Stimulated activated memory B cell treated with anti-CD40 and anti-IgM and Interleukin-4, amounts not matched to agents 10 μg/mL and 1 μg/mL and 100 μg/mL, for 72 hours (primary cell): ENCODE data around the gene IVD.

ENCODE experiments used
- ATAC-seq: fragments of 150-1000 bp; cut with Tn5 transposase; 2 replicates; pipeline ENCODE4 v1.10.0; 2021
- H3K27ac Mint-ChIP-seq: one replicate; pipeline ENCODE4 v1.8.0; 2022; ENCODE audit warnings: mild to moderate bottlenecking, mixed read lengths
- H3K27me3 Mint-ChIP-seq: one replicate; pipeline ENCODE4 v1.8.0; 2022; ENCODE audit warnings: mixed read lengths
- H3K36me3 Mint-ChIP-seq: one replicate; pipeline ENCODE4 v1.8.0; 2022; ENCODE audit warnings: mixed read lengths
- H3K4me1 Mint-ChIP-seq: one replicate; pipeline ENCODE4 v1.8.0; 2022; ENCODE audit warnings: mixed read lengths
- H3K4me3 Mint-ChIP-seq: one replicate; pipeline ENCODE4 v1.8.0; 2022; ENCODE audit warnings: mild to moderate bottlenecking, moderate library complexity, mixed read lengths
- H3K9me3 Mint-ChIP-seq: one replicate; pipeline ENCODE4 v1.8.0; 2022; ENCODE audit warnings: mixed read lengths

The IVD gene

GRCh38 chr15:40367686-40368611 lies 37.6 kb upstream of the IVD start:
- Mint-ChIP-seq H3K27me3 (no peaks in the 10 kb centered on the region), H3K4me1 (peaks cover 13% of the 10 kb centered on the region), H3K4me3 (peak overlapping the region; percentile 80), H3K9me3 (no peaks in the 10 kb centered on the region), H3K27ac (peak overlapping the region; percentile 77), H3K36me3 (no peaks in the 10 kb centered on the region)
- ATAC-seq = peak; percentile 90

GRCh38 chr15:40368719-40369473 lies 36.7 kb upstream of the IVD start:
- H3K4me1 Mint-ChIP-seq = peaks cover 13% of the 10 kb centered on the region
- no peak for ATAC-seq
- no peaks in the 10 kb centered on the region for H3K36me3 Mint-ChIP-seq
- H3K27me3 Mint-ChIP-seq = no peaks in the 10 kb centered on the region
- peak overlapping the region; percentile 30 for H3K4me3 Mint-ChIP-seq
- no peak overlapping the region for H3K27ac Mint-ChIP-seq
- H3K9me3 Mint-ChIP-seq = no peaks in the 10 kb centered on the region

GRCh38 chr15:40369474-40369869 lies 36.1 kb upstream of the IVD start:
- H3K27ac Mint-ChIP-seq = no peak overlapping the region
- no peak for ATAC-seq
- no peaks in the 10 kb centered on the region for H3K27me3 Mint-ChIP-seq
- H3K4me1 Mint-ChIP-seq = peaks cover 13% of the 10 kb centered on the region
- no peak overlapping the region for H3K4me3 Mint-ChIP-seq
- no peaks in the 10 kb centered on the region for H3K9me3 Mint-ChIP-seq
- no peaks in the 10 kb centered on the region for H3K36me3 Mint-ChIP-seq

- no peak overlapping the region for H3K4me3 Mint-ChIP-seq
- no peaks in the 10 kb centered on the region for H3K9me3 Mint-ChIP-seq
- ATAC-seq = no peak
- H3K27me3 Mint-ChIP-seq = no peaks in the 10 kb centered on the region
- no peaks in the 10 kb centered on the region for H3K36me3 Mint-ChIP-seq
- no peak overlapping the region for H3K27ac Mint-ChIP-seq
- H3K4me1 Mint-ChIP-seq = peaks cover 13% of the 10 kb centered on the region
Measured at GRCh38 chr15:40369971-40370370, 35.6 kb upstream of the IVD start.

- H3K27me3 Mint-ChIP-seq = no peaks in the 10 kb centered on the region
- no peak overlapping the region for H3K4me3 Mint-ChIP-seq
- H3K27ac Mint-ChIP-seq = no peak overlapping the region
- ATAC-seq = no peak
- H3K9me3 Mint-ChIP-seq = no peaks in the 10 kb centered on the region
- H3K36me3 Mint-ChIP-seq = no peaks in the 10 kb centered on the region
- H3K4me1 Mint-ChIP-seq = no peaks in the 10 kb centered on the region
Measured at GRCh38 chr15:40372981-40373380, 32.6 kb upstream of the IVD start.

- no peaks in the 10 kb centered on the region for H3K27me3 Mint-ChIP-seq
- H3K27ac Mint-ChIP-seq = no peak overlapping the region
- no peaks in the 10 kb centered on the region for H3K36me3 Mint-ChIP-seq
- no peak overlapping the region for H3K4me3 Mint-ChIP-seq
- ATAC-seq = no peak
- H3K4me1 Mint-ChIP-seq = peaks cover 4% of the 10 kb centered on the region
- H3K9me3 Mint-ChIP-seq = no peaks in the 10 kb centered on the region
Measured at GRCh38 chr15:40377606-40378005, 28.0 kb upstream of the IVD start.

GRCh38 chr15:40379374-40379773 lies 26.2 kb upstream of the IVD start:
- H3K27me3 Mint-ChIP-seq = no peaks in the 10 kb centered on the region
- no peak overlapping the region for H3K27ac Mint-ChIP-seq
- no peak for ATAC-seq
- H3K4me3 Mint-ChIP-seq = no peak overlapping the region
- peaks cover 20% of the 10 kb centered on the region for H3K4me1 Mint-ChIP-seq
- no peaks in the 10 kb centered on the region for H3K36me3 Mint-ChIP-seq
- no peaks in the 10 kb centered on the region for H3K9me3 Mint-ChIP-seq

GRCh38 chr15:40379853-40380252 lies 25.7 kb upstream of the IVD start:
- no peak for ATAC-seq
- no peak overlapping the region for H3K4me3 Mint-ChIP-seq

GRCh38 chr15:40380636-40381035 lies 25.0 kb upstream of the IVD start:
- Mint-ChIP-seq H3K36me3 (peaks cover 5% of the 10 kb centered on the region), H3K27me3 (no peaks in the 10 kb centered on the region), H3K4me3 (no peak overlapping the region), H3K4me1 (peaks cover 31% of the 10 kb centered on the region), H3K9me3 (no peaks in the 10 kb centered on the region), H3K27ac (no peak overlapping the region)
- no peak for ATAC-seq

More at GRCh38 chr15:40379853-40380252, 25.7 kb upstream of the IVD start:
- Mint-ChIP-seq H3K4me1 (peaks cover 25% of the 10 kb centered on the region), H3K36me3 (no peaks in the 10 kb centered on the region), H3K27me3 (no peaks in the 10 kb centered on the region), H3K9me3 (no peaks in the 10 kb centered on the region), H3K27ac (no peak overlapping the region)

- peaks cover 31% of the 10 kb centered on the region for H3K4me1 Mint-ChIP-seq
- H3K27me3 Mint-ChIP-seq = no peaks in the 10 kb centered on the region
- H3K9me3 Mint-ChIP-seq = no peaks in the 10 kb centered on the region
- ATAC-seq = no peak
- H3K4me3 Mint-ChIP-seq = no peak overlapping the region
- H3K27ac Mint-ChIP-seq = peak overlapping the region; percentile 84
- H3K36me3 Mint-ChIP-seq = peaks cover 6% of the 10 kb centered on the region
Measured at GRCh38 chr15:40381818-40382529, 23.6 kb upstream of the IVD start.

GRCh38 chr15:40382580-40383456 lies 22.8 kb upstream of the IVD start, which contains the start of gene KNSTRN:
KNSTRN (plus strand) TSS chr15:40382721; CDS start chr15:40382836, 115 bp downstream.
- peaks cover 14% of the 10 kb centered on the region for H3K36me3 Mint-ChIP-seq
- peaks cover 31% of the 10 kb centered on the region for H3K4me1 Mint-ChIP-seq
- H3K9me3 Mint-ChIP-seq = no peaks in the 10 kb centered on the region
- peak; percentile 99 for ATAC-seq
- peak within 1 kb of the TSS; percentile 84 for H3K27ac Mint-ChIP-seq
- H3K27me3 Mint-ChIP-seq = no peaks in the 10 kb centered on the region
- H3K4me3 Mint-ChIP-seq = peak within 1 kb of the TSS; percentile 94

- no peak for ATAC-seq
- Mint-ChIP-seq H3K9me3 (no peaks in the 10 kb centered on the region), H3K27me3 (no peaks in the 10 kb centered on the region), H3K36me3 (peaks cover 43% of the 10 kb centered on the region), H3K4me1 (peaks cover 31% of the 10 kb centered on the region), H3K4me3 (no peak overlapping the region), H3K27ac (no peak overlapping the region)
Measured at GRCh38 chr15:40386480-40386879, 19.1 kb upstream of the IVD start.

- peaks cover 58% of the 10 kb centered on the region for H3K36me3 Mint-ChIP-seq
Measured at GRCh38 chr15:40388941-40389823, 16.4 kb upstream of the IVD start.

More at GRCh38 chr15:40388941-40389823, 16.4 kb upstream of the IVD start:
- Mint-ChIP-seq H3K9me3 (no peaks in the 10 kb centered on the region), H3K4me1 (peaks cover 13% of the 10 kb centered on the region), H3K27me3 (no peaks in the 10 kb centered on the region), H3K27ac (no peak overlapping the region), H3K4me3 (no peak overlapping the region)
- no peak for ATAC-seq
